ENCODE data around the gene EIF2AK3.
"Not testable (repeated sequence)": the region's sequence is repeated elsewhere in the genome, so short reads cannot be mapped to it uniquely, and the experiment has no call there.

Gene EIF2AK3

GRCh38 chr2:88627055-88627855, at the start of gene EIF2AK3:
EIF2AK3 (minus strand) TSS chr2:88627464; CDS start chr2:88627274, 190 bp downstream.
- DNase-seq (ENCODE audit: low spot score) = peak; percentile 95

- DNase-seq (ENCODE audit: low spot score) = no peak
These were observed 46.1 kb upstream of the EIF2AK3 start for GRCh38 chr2:88673363-88673762.

- peak; percentile 44 for DNase-seq (ENCODE audit: low spot score)
These were observed 44.6 kb upstream of the EIF2AK3 start for GRCh38 chr2:88671786-88672427.

- peak; percentile 42 for DNase-seq (ENCODE audit: low spot score)
These were observed 42.4 kb upstream of the EIF2AK3 start for GRCh38 chr2:88669482-88670214.

- DNase-seq (ENCODE audit: low spot score) = no peak
These were observed 41.6 kb upstream of the EIF2AK3 start for GRCh38 chr2:88668862-88669261.

GRCh38 chr2:88667219-88667618, 40.0 kb upstream of the EIF2AK3 start:
- no peak for DNase-seq (ENCODE audit: low spot score)

- no peak for DNase-seq (ENCODE audit: low spot score)
These were observed 39.3 kb upstream of the EIF2AK3 start for GRCh38 chr2:88666576-88666975.

- no peak for DNase-seq (ENCODE audit: low spot score)
These were observed 33.4 kb upstream of the EIF2AK3 start for GRCh38 chr2:88660622-88661021.

- DNase-seq (ENCODE audit: low spot score) = no peak
These were observed 32.3 kb upstream of the EIF2AK3 start for GRCh38 chr2:88659538-88659915.

GRCh38 chr2:88658881-88659537, 31.7 kb upstream of the EIF2AK3 start:
- DNase-seq (ENCODE audit: low spot score) = no peak

- DNase-seq (ENCODE audit: low spot score) = no peak
These were observed 31.1 kb upstream of the EIF2AK3 start for GRCh38 chr2:88658326-88658725.

GRCh38 chr2:88657131-88657530, 29.9 kb upstream of the EIF2AK3 start:
- DNase-seq (ENCODE audit: low spot score) = no peak

- DNase-seq (ENCODE audit: low spot score) = no peak
These were observed 29.4 kb upstream of the EIF2AK3 start for GRCh38 chr2:88656690-88657089.

GRCh38 chr2:88654714-88655113, 27.4 kb upstream of the EIF2AK3 start:
- DNase-seq (ENCODE audit: low spot score) = no peak

- DNase-seq (ENCODE audit: low spot score) = no peak
These were observed 24.4 kb upstream of the EIF2AK3 start for GRCh38 chr2:88651646-88652045.

- not testable (repeated sequence) for DNase-seq (ENCODE audit: low spot score)
These were observed 18.1 kb upstream of the EIF2AK3 start for GRCh38 chr2:88645291-88645882.

GRCh38 chr2:88642278-88642677, 15.0 kb upstream of the EIF2AK3 start:
- no peak for DNase-seq (ENCODE audit: low spot score)

- DNase-seq (ENCODE audit: low spot score) = no peak
These were observed 14.1 kb upstream of the EIF2AK3 start for GRCh38 chr2:88641330-88641729.

GRCh38 chr2:88639865-88640264, 12.6 kb upstream of the EIF2AK3 start:
- no peak for DNase-seq (ENCODE audit: low spot score)

GRCh38 chr2:88638743-88639142, 11.5 kb upstream of the EIF2AK3 start:
- no peak for DNase-seq (ENCODE audit: low spot score)

- no peak for DNase-seq (ENCODE audit: low spot score)
These were observed 10.9 kb upstream of the EIF2AK3 start for GRCh38 chr2:88638123-88638650.

GRCh38 chr2:88637464-88637863, 10.2 kb upstream of the EIF2AK3 start:
- DNase-seq (ENCODE audit: low spot score) = no peak

All from HuH-7 (cell line).